Endometrium (tissue), 2 donors: ENCODE measurements around the gene NUSAP1.
"Not testable (repeated sequence)": the region's sequence is repeated elsewhere in the genome, so short reads cannot be mapped to it uniquely, and the experiment has no call there.

Source experiments
- FAIRE-seq: peaks from 2 replicates; lab custom pipeline; 2012; peaks lifted over from hg19 to GRCh38; lab: Jason Lieb, UNC
- donor health status: control.
- donor health status: control.

The NUSAP1 gene

DNA sequence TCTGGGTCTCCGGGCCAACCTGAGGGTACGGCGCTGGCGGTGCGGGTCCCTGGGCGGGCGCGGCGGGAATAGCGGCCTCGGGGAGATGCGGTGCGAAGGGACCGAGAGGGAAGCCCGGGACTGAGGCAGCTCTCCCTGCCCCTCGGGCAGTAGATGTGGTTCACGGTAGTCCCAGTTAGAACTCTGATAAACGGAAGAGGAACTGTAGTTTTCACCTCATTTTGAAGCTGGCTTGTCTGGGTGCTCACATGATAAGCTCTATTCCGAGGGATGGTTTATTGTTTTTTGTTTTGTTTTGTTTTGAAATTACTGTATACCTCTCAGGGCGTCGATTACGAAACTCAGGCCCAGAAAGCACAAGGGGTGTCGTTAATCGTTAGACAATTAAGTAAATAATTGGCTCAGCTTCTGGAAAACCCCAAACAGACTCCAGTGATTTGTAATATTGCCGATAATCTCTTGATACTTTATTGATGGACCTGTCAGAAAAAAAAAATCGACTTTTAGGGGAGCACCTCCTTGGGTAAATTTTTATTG lies 413 bp downstream of the NUSAP1 start:
- no peak for FAIRE-seq

DNA sequence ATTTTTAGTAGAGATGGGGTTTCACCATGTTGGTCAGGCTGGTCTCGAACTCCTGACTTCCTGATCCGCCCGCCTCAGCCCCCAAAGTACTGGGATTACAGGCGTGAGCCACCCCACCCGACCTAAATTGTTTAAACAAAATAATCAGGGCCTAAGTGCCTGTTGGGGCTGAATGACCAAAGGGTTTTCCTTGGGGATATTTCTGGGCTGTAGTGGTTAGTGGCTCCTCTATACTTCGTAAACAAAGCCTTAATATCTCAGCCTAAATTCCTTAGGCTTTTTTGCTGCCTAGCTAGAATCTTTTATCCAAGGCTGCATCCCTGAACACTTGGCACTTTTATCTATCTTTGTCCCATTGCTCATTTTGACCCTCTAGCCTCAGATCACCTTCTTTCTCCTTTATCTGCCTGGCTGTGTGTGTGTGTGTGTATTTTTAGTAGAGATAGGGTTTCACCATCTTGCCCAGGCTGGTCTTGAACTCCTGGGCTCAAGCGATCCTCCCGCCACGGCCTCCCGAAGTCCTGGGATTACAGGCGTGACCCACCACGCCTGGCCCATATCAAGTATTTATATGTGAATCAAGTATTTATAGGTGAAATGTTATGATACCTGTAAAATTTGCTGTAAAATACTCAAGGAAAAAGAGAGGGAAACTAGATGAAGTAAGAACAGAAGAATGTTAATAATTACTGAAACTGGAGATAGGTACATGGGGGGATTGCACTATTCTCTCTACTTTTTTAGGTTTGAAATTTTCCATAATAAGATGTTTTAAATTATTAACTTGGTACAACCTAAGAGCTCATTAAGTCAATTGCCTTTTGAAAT lies 1.8 kb downstream of the NUSAP1 start:
- no peak for FAIRE-seq

GRCh38 chr15:41336549-41336948 lies 3.9 kb downstream of the NUSAP1 start:
- FAIRE-seq: no peak

- FAIRE-seq: no peak
These were observed 4.4 kb downstream of the NUSAP1 start for GRCh38 chr15:41337047-41337446.

- FAIRE-seq: no peak
These were observed 5.2 kb downstream of the NUSAP1 start for GRCh38 chr15:41337631-41338522.

DNA sequence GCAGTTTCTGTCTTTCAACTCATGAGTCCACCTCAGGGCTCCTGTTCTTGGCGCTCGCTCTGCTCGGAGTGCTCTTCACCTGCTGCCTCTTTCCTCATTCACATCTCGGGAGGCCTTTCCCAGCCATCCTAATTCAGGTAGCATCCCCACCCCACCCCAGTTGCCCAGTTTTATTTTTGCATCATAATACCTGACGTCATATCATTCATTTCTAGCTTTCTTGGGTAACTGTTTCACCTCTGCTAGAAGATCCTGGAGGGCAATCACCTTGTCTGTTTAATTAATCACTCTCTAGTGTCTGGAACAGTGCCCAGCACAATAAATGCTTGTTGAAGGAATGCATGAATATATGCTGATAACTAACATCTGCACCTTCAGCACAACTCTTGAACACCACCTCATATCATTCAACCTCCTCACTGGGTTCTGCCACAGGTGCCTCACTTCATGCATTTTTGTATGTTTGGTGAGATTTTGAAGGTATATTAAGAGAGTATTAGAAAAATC lies 7.6 kb downstream of the NUSAP1 start:
- FAIRE-seq: no peak

GRCh38 chr15:41341519-41341918 lies 8.8 kb downstream of the NUSAP1 start:
- FAIRE-seq: no peak

DNA sequence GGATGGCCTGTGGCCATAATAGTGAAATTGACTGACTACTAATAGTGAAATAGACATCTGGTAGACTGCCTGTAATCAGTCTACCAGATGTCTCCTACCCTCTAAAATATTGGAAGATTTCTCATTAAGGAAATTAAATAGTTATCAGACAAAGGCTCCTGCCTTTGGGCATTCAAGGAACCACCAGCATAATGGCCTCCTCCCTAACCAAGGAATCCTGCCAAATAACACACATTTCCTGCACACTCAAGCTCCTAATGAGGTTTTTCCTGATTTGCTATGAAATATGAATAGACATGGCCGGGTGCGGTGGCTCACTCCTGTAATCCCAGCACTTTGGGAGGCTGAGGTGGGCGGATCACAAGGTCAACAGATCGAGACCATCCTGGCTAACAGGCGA lies 14.6 kb downstream of the NUSAP1 start:
- FAIRE-seq: no peak

DNA sequence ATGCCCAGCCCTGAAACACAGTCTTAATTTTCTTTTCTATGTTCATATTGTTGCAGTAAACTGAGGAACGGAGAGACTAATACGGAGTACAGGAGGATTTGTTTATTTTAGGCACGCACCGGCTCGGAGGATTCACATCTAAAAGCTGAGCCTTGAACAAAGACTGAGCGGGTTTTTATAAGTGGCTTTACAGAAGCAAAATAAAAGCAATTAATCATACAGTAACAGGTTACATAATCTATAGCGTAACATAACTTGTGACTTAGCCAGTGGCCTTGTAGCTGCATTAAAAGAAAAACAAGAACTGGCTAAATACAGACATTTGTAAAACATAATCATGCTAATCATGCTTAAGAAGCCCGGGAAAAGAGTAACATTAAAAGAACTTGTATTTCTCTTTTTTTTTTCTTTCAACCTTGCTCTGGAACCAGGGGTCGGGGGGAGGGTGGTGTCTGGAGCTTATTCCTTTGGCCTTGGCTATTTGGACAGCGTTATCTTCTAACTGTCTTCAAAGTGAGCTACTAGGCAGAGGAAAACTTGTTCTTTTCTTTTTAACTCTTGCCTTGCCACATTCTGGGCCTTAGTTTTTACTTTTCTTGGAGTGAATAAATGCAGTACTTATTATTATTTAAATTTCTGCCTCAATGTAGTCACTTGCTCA lies 17.5 kb downstream of the NUSAP1 start:
- no peak for FAIRE-seq

- FAIRE-seq: no peak
These were observed 21.7 kb downstream of the NUSAP1 start for GRCh38 chr15:41354371-41354770.

- FAIRE-seq: no peak
These were observed 34.7 kb downstream of the NUSAP1 start for GRCh38 chr15:41367418-41367817.

GRCh38 chr15:41377978-41378377 lies 45.3 kb downstream of the NUSAP1 start:
- FAIRE-seq: no peak

DNA sequence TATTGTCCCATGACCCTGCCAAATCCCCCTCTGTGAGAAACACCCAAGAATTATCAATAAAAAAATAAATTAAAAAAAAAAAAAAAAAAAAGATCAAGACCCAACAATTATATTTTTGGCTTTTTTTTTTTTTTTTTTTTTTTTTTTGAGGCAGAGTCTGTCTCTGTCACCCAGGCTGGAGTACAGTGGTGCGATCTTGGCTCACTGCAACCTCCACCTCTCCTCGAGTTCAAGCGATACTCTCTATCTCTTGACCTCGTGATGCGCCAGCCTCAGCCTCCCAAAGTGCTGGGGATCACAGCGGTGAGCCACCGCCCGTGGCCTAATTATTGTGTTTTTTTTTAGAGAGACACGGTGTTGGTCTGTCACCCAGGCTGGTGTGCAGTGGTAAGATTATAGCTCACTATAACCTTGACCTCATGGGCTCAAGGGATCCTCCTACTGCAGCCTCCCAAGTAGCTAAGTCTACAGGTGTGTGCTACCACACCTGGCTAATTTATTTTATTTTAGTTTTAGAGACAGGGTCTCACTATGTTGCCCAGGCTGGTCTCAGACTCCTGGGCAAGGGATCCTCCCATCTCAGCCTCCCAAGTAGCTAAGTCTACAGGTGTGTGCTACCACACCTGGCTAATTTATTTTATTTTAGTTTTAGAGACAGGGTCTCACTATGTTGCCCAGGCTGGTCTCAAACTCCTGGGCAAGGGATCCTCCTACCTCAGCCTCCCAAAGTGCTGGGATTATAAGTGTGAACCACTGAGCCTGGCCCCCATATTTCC lies 51.5 kb downstream of the NUSAP1 start:
- FAIRE-seq: not testable (repeated sequence)

GRCh38 chr15:41387646-41388045 lies 55.0 kb downstream of the NUSAP1 start:
- no peak for FAIRE-seq

- no peak for FAIRE-seq
These were observed 60.0 kb downstream of the NUSAP1 start for GRCh38 chr15:41392659-41393058.

- no peak for FAIRE-seq
These were observed 62.2 kb downstream of the NUSAP1 start for GRCh38 chr15:41394924-41395323.

GRCh38 chr15:41396111-41396510 lies 63.4 kb downstream of the NUSAP1 start:
- no peak for FAIRE-seq

- no peak for FAIRE-seq
These were observed 69.2 kb downstream of the NUSAP1 start for GRCh38 chr15:41401904-41402267.

DNA sequence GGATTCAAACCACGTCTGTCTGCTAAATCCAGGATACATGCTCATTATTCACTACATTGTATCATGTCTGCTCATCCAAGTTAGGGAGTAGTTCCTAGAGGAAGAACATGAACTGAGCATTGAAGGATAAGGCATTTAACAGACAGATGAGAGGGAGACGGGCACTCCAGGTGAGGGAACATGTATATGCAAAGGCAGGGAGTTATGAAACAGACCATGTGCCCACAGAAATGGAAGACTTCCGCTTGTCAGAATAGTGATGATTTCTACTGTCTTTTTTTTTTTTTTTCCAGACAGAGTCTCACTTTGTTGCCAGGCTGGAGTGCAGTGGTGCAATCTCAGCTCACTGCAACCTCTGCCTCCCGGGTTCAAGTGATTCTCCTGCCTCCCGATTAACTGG lies 74.7 kb downstream of the NUSAP1 start:
- no peak for FAIRE-seq

GRCh38 chr15:41408234-41408641 lies 75.6 kb downstream of the NUSAP1 start:
- no peak for FAIRE-seq

- FAIRE-seq: no peak
These were observed 78.3 kb downstream of the NUSAP1 start for GRCh38 chr15:41411031-41411430.
